ENCODE data around the gene HJURP. TPM values are rescaled to one million over a fixed set of nuclear protein-coding genes. Genes with fewer than 3 reads are reported as not detected.
A peak's percentile ranks its signal among the peaks of the same experiment; 100 is the strongest.

Gene HJURP
- total and polyA plus RNA-seq, 9 of the 15 experiments (the other 6 are each of a cell fraction or from before 2014, with no cell fraction given), result 13.8 to 102 (median 28.3) TPM

- Histone ChIP-seq H3K9me3 (replicated peaks; ENCODE audit: control insufficient read depth, insufficient read depth, low read depth, low read length) (no peaks in the 10 kb centered on the region), H3K36me3 (ENCODE audit: control insufficient read depth, insufficient read depth, low read length) (no peaks in the 10 kb centered on the region), H3K79me2 (ENCODE audit: control insufficient read depth, insufficient read depth, low read length) (no peaks in the 10 kb centered on the region), H3K27me3 (ENCODE audit: control insufficient read depth in 2 of 2, insufficient read depth in 2 of 2, low read length in 2 of 2) (peaks cover 2 to 26% of the 10 kb centered on the region in 2 experiments; a peak in 3 of 5 replicates), H3K9ac (ENCODE audit: insufficient read depth in 1 of 2, low read depth in 2 of 2, low read length in 2 of 2) (no peak overlapping the region), H4K20me1 (replicated peaks; ENCODE audit: control insufficient read depth, insufficient read depth, low read length) (no peaks in the 10 kb centered on the region), H3K27ac (ENCODE audit: extremely low read depth, low read depth, low read length) (no peak overlapping the region), H3K9me1 (ENCODE audit: control insufficient read depth, insufficient read depth, low read length) (no peaks in the 10 kb centered on the region), H3K4me3 (no peak overlapping the region), H3K4me2 (ENCODE audit: insufficient read depth, low read length) (no peak overlapping the region), H2AFZ (ENCODE audit: low read depth, low read length) (no peak overlapping the region), H3K4me1 (replicated peaks in 1 of 2; ENCODE audit: control insufficient read depth in 2 of 2, insufficient read depth in 2 of 2, low read length in 2 of 2) (no peaks in the 10 kb centered on the region)
- DNase-seq (ENCODE audit: extremely low read depth in 1 of 4, low spot score in 3 of 4) (no peak), ATAC-seq (no peak), FAIRE-seq (no peak)
- POLR2A ChIA-PET, result interaction anchor here (0.6 to 0.9 kb wide), 3 partner anchors 21 to 383 kb away, joined by 3 to 4 read pairs (median 4); no protein-coding TSS in a partner anchor
- CTCF ChIA-PET (ENCODE audit: low intra/inter-chr PET ratio), result no interaction called here
- no TSS peak for BruUV-seq (replicated peaks)
- in situ Hi-C loops (cut with MboI) (no loop called here), intact Hi-C loops (cut with micrococcal nuclease) (no loop called here)
- 0% methylated on average over 3 of the region's 4 CpGs for WGBS (ENCODE audit: insufficient coverage, low coverage, missing lambda C conversion rate)
- no peak for TF ChIP-seq ZNF785 (CRISPR knock-in tag; IDR thresholded peaks at IDR 0.05)
These were observed 43.2 kb downstream of the HJURP start for GRCh38 chr2:233811087-233811486.

DNA sequence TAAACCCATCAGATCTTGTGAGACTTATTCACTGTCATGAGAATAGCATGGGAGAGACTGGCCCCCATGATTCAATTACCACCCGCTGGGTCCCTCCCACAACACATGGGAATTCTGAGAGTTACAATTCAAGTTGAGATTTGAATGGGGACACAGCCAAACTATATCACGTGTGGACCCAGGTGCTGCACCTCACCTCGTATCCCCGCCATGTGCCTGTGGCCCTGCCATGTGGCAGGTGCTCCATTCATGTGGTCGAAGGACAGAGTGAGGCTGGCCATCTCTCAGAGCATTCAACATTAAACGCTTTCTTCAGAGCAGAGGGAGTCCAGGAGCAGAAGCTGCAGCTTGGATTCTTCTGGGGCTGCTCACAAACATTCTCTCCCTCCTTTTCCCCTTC, 44.0 kb downstream of the HJURP start:
- no peaks in the 10 kb centered on the region for H4K20me1 ChIP-seq (replicated peaks; ENCODE audit: control insufficient read depth, insufficient read depth, low read length)
- CTCF ChIA-PET (ENCODE audit: low intra/inter-chr PET ratio), result no interaction called here
- DNase-seq (ENCODE audit: extremely low read depth in 1 of 4, low spot score in 3 of 4) (no peak), ATAC-seq (no peak), FAIRE-seq (no peak)
- H3K9me1 ChIP-seq (ENCODE audit: control insufficient read depth, insufficient read depth, low read length), result no peaks in the 10 kb centered on the region
- no peaks in the 10 kb centered on the region for H3K9me3 ChIP-seq (replicated peaks; ENCODE audit: control insufficient read depth, insufficient read depth, low read depth, low read length)
- in situ Hi-C loops (cut with MboI) (no loop called here), intact Hi-C loops (cut with micrococcal nuclease) (no loop called here)
- no TSS peak for BruUV-seq (replicated peaks)
- no peaks in the 10 kb centered on the region for H3K4me1 ChIP-seq (replicated peaks in 1 of 2; ENCODE audit: control insufficient read depth in 2 of 2, insufficient read depth in 2 of 2, low read length in 2 of 2)
- no peak overlapping the region for H2AFZ ChIP-seq (ENCODE audit: low read depth, low read length)
- TF ChIP-seq, protein P1, sequence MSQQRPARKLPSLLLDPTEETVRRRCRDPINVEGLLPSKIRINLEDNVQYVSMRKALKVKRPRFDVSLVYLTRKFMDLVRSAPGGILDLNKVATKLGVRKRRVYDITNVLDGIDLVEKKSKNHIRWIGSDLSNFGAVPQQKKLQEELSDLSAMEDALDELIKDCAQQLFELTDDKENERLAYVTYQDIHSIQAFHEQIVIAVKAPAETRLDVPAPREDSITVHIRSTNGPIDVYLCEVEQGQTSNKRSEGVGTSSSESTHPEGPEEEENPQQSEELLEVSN (IDR thresholded peaks at IDR 0.05; ENCODE audit: borderline replicate concordance in 1 of 2, extremely low read depth in 1 of 2, insufficient read depth in 1 of 2, insufficient read length in 1 of 2, low read depth in 1 of 2, low read length in 1 of 2, poor library complexity in 1 of 2, severe bottlenecking in 1 of 2), result peak in 1 of 2 experiments; percentile 29
- TF ChIP-seq ZKSCAN1 (IDR thresholded peaks at IDR 0.05; ENCODE audit: low read depth, low read length) (no peak), L3MBTL2 (IDR thresholded peaks at IDR 0.05) (peak; percentile 30; the same call in 1 of the 2 replicates)
- no peak overlapping the region for H3K4me2 ChIP-seq (ENCODE audit: insufficient read depth, low read length)
- no peaks in the 10 kb centered on the region for H3K79me2 ChIP-seq (ENCODE audit: control insufficient read depth, insufficient read depth, low read length)
- no peak overlapping the region for H3K4me3 ChIP-seq
- POLR2A ChIA-PET, result interaction anchor here (0.6 kb wide), 1 partner anchor 41 kb away, joined by 4 read pairs; no protein-coding TSS in a partner anchor
- peaks cover 2 to 26% of the 10 kb centered on the region in 2 experiments; a peak in 2 of 5 replicates for H3K27me3 ChIP-seq (ENCODE audit: control insufficient read depth in 2 of 2, insufficient read depth in 2 of 2, low read length in 2 of 2)
- WGBS (ENCODE audit: insufficient coverage, low coverage, missing lambda C conversion rate), result 3% methylated on average over 5 of the region's 6 CpGs
- H3K27ac ChIP-seq (ENCODE audit: extremely low read depth, low read depth, low read length), result no peak overlapping the region
- no peak overlapping the region for H3K9ac ChIP-seq (ENCODE audit: insufficient read depth in 1 of 2, low read depth in 2 of 2, low read length in 2 of 2)
- no peaks in the 10 kb centered on the region for H3K36me3 ChIP-seq (ENCODE audit: control insufficient read depth, insufficient read depth, low read length)

Data from K562 (cell line).